HG03520 (cell line): Measurements from ENCODE around the gene PLXNA4.
"Not testable (repeated sequence)": the region's sequence is repeated elsewhere in the genome, so short reads cannot be mapped to it uniquely, and the experiment has no call there.

Experiments
- ATAC-seq: cut with Tn5 transposase; IDR thresholded peaks from one replicate; pipeline ENCODE4 v1.9.1; 2021; ENCODE audit warnings: mild to moderate bottlenecking, moderate library complexity; ENCODE audit not compliant: unreplicated experiment

PLXNA4 gene

DNA sequence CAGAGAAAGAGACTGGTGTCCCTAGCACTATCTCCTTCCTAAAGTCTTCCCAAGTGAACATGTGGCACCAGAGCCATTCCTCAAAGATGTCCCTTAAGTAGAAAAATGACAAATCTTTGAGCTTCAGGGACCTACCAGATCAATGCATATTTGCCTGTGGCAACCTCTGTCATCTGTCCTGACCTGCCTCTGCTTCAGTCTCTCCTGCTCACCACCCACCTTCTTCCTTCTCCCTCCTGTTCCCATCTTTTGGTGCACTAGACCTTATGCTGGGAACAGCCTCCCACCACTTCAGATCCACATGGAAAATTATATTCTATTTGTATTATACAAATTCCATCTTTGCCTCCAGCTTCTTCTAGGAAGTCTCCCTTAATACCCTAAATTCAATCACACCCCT, 386.4 kb downstream of the PLXNA4 start:
- ATAC-seq: no peak

- no peak for ATAC-seq
Observed at GRCh38 chr7:132187869-132188789, 388.1 kb downstream of the PLXNA4 start.

- no peak for ATAC-seq
Observed at GRCh38 chr7:132187391-132187790, 388.9 kb downstream of the PLXNA4 start.

DNA sequence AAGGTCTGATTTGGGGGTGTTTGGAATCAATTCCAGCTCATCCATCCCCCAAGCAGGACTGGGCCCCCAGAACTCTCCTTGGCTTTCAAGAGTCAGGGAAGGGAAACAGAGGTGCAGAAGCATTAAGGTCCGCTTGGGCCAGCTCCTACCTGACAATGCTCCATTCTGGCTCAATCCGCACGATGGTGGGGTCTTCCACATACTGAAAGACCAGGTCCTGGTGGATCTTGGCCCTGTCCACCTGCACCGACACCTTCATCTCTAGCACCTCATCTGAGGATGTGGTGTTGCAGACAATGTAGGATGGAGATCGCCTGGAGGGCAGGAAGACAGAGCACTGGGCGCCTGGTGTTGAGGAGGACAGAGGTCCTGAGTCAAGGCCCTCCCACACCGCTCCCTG, 391.1 kb downstream of the PLXNA4 start:
- no peak for ATAC-seq

DNA sequence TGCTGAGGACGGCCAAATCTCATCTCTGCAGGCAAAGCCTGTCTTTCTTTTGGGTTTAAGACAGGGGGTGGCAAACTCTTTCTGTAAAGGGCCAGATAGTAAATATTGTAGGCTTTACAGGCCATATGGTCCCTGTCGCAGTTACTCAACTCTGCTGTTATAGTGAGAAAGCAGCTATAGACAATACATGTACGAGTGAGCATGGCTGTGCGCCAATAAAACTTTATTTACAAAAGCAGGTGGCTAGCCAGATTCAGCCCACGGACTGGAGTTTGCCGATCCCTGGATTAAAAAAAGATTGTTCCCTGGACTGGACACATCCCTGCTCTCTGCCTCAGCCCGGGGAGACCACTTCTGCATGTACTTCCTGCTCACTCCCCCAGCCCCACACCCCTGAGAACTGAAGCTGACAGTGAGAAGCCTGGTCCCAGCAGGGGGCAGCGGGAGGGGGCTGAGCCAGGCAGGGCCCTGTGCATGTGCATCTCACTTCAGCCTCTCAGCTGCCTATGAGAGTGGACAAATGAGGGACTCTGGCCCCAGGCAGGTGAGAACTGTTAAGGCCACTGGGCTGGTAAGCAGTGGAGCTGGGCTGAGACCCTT, 392.4 kb downstream of the PLXNA4 start:
- ATAC-seq: no peak

DNA sequence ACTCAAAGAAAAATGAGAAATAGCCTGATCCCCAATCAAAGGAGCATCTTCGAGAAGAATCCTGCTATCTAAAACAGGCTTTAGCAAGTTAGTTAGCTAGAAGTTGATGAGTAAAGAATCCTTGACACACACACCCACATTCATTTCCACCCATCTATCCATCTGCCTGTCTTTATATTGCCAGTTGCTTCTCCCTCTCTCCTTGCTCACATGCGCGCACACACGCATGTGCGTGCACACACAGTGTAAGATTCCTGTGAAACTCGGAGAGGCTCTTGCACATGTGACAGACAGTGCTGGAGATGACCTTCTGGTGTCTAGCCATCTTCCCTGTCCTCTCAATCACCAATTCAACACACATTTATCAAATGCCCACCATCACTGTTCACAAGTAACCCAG, 393.3 kb downstream of the PLXNA4 start:
- no peak for ATAC-seq

DNA sequence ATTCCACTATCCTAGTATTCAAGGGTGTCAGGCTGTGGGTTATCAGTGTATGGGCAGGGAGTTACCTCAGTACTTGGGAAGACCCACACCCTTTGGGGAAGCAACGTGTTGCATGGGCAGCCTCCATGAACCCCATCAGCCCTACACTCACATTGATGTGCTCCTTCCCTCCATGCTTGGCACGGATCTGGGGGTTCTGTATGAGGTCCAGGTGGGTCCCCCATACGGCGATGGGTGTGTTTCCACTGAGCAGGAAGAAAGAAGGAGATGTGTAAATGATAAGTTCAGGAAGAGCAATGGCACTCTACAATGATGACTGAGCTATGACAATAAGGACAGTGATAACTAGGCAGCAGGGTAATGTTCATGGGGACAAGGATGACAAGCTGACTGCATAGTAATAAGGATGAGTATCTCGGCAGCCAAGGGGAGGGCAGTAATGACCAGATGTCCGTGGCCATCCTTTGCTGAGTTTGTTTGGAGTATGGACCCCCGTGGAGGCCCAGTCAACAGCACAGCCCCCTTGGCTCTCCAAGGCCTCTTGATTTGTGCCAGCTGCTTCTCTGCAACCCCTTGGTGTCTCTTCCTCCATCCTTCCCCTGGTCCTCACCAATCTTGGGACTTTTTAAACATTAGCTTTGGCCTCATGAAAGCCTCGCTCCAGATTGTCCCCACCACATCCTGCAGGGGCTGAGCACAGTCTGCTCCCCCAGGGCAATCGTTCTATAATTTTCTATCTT, 394.2 kb downstream of the PLXNA4 start:
- no peak for ATAC-seq

DNA sequence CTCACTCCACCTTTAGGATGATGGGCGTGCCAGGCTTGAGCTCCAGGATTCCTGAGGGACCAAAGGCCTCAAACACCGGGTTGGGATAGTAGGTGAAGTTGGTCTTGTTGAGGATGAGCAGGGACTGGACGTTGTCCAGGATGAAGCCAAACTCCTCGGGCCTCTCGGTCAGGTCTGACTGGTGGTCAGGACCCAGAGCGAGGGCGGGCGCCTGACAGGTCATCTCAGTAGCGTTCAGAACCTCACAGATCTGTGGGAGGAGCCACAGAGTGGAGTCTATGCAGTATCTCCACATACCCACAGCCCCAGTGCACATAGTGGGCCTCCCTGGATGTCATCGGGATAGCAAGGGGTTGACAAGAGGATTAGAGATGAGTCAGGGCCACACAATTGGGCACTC, 394.9 kb downstream of the PLXNA4 start:
- no peak for ATAC-seq

GRCh38 chr7:132180481-132180880, 395.8 kb downstream of the PLXNA4 start:
- no peak for ATAC-seq

DNA sequence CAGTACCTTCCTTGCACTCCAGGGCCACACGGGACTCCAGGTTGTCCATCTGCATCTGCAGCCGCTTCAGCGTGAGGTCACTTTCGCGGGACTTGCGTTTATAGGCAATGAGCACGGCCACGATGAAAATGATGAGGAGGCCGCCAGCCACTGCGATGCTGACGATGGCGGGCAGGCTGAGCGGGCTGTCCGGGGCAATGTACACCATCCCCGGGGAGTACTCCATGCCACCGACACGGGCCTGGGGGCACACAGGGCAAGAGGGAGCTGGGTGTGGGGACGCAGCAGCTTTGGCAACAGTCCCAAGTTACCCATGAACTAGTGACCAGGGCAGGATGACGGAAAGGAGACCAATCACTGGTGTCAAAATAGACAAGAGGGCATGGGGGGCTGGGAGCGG, 396.6 kb downstream of the PLXNA4 start:
- ATAC-seq: no peak

DNA sequence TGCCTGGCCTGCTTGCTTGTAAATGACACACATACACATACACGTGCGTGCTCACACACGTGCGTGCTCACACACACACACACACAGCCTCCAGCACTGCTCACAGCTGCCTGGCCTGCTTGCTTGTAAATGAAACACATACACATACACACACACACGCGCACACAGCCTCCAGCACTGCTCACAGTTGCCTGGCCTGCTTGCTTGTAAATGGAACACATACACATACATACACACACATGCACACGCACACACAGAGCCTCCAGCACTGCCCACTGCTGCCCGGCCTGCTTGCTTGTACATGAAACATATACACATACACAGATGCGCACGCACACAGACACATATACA, 397.2 kb downstream of the PLXNA4 start:
- ATAC-seq: no peak

GRCh38 chr7:132178402-132179079, 397.7 kb downstream of the PLXNA4 start:
- ATAC-seq: not testable (repeated sequence)

DNA sequence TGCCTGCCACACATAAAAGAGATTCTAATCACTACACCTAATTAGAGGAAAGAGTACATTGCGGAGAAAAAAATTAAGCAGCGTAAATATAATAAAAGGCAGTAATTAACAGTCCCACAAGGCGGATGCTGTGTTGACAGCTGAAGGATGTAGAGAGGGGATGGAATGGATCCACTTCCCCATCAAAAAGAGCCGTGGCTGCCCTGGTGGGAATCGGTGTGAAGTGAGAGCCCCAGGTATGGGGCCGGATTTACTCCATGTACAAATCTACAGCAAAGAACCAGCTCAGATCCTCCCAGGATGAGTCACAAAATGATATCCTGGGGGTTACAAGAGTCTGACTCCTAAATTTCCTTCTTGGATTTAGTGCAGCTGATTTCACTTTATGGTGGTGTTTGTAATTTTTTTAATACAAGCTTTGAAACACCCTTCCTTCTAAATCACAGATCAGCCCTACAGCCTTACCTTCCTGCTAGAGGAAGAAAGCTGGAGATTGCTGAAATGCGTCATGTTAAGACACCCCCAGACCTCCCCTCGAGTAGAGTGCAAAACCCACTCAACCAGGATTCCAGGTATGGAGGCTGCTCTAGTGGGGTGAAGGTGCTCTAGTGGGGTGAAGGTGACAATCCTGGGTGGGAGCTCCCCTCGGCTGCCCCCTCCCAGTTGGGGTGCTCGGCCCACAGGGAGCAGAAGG, 398.4 kb downstream of the PLXNA4 start:
- no peak for ATAC-seq

GRCh38 chr7:132176719-132177118, 399.6 kb downstream of the PLXNA4 start:
- no peak for ATAC-seq

DNA sequence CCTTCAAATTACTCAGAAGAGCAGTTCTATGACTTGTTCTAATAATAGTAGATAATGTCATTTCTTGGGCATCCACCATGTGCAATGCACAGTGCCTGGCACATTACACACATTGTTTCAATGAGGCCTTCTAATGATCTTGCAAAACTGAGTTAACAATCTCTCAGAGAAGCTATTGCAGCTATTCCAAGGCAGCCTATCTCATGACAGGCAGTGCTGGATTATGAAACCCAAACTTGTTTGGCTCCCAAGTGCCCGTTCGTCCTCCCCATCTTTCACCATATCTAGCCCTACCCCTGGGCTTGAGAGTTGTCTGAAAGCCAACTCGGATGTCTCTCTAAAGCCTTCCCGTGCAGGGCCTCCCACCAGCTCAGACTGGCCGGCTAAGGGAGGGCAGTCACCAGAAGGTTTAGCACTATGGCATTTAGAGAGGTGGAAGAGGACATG, 405.1 kb downstream of the PLXNA4 start:
- no peak for ATAC-seq

GRCh38 chr7:132169730-132170129, 406.5 kb downstream of the PLXNA4 start:
- no peak for ATAC-seq

DNA sequence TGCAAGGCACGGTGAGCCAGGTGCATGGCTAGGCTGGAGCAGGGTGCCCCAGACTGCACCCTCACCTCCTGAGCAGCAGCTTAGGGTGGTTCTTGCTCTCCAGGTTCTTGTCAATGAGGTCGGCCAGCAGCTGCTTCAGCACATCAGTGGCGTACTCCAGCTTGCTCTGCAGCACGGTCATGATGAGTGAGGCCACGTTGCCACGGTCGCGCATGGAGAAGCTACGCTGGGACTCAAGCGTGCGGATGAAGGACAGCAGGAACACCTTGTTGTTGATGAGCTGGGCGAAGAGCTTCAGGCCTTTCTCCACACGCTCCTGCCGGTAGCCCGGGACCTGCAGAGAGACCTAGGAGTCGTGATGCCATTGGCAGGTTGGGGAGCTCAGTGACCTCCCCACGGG, 408.0 kb downstream of the PLXNA4 start:
- no peak for ATAC-seq

DNA sequence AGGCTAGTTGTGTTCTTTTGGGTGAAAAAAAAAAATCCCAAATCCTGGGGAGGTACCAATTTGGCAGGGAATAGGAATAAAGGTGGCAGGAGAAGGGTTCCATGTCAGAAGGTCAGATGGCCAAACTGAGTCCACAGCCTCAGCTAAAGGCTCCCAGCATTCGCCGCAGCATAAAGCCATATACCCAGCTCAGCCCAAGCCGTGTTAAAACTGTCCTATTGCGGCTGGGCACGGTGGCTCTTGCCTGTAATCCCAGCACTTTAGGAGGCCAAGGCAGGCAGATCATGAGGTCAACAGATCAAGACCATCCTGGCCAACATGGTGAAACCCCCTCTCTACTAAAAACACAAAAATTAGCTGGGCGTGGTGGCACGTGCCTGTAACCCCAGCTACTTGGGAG, 410.6 kb downstream of the PLXNA4 start:
- not testable (repeated sequence) for ATAC-seq

- no peak for ATAC-seq
Observed at GRCh38 chr7:132164558-132165125, 411.6 kb downstream of the PLXNA4 start.

- no peak for ATAC-seq
Observed at GRCh38 chr7:132162556-132163144, 413.6 kb downstream of the PLXNA4 start.
